HEK293 (cell line): Measurements from ENCODE around the gene SLC16A1.

ENCODE experiments used
- CTCF ChIA-PET: fragments of 350-600 bp; formaldehyde crosslinking; extraction: SDS; loops from one replicate; lab custom pipeline; 2021; ENCODE audit warnings: antibody characterized with exemption; lab: Yijun Ruan, JAX
- POLR2A ChIA-PET: fragments of 300-600 bp; formaldehyde crosslinking; extraction: SDS; loops from one replicate; lab custom pipeline; 2020; ENCODE audit warnings: antibody characterized with exemption, inconsistent platforms; lab: Yijun Ruan, JAX
- H3K27ac ChIP-seq: fragments of 200-500 bp; sonication (Bioruptor generic); 2 replicates; pipeline ENCODE4 v1.5.1; 2014; ENCODE audit warnings: low read depth, low read length, control low read depth, inconsistent platforms; ENCODE audit errors: extremely low read depth
- H3K36me3 ChIP-seq, 2 experiments: fragments of 200-500 bp in 1 of 2; sonication (Bioruptor generic) in 1 of 2; 1 replicate in 1 of 2; 2 replicates in 1 of 2; pipeline ENCODE4 v1.5.1; 2014 to 2017; ENCODE audit warnings: inconsistent platforms in 2 of 2, low read length in 2 of 2; ENCODE audit not compliant: control insufficient read depth in 2 of 2, insufficient read depth in 1 of 2
- H3K4me1 ChIP-seq: fragments of 200-500 bp; sonication (Bioruptor generic); 2 replicates; pipeline ENCODE4 v1.5.1; 2014; ENCODE audit warnings: mild to moderate bottlenecking, low read length, inconsistent platforms; ENCODE audit not compliant: control insufficient read depth, insufficient read depth
- H3K4me3 ChIP-seq: 2 replicates; pipeline ENCODE4 v1.5.1; 2011; ENCODE audit warnings: low read depth, mild to moderate bottlenecking, control low read depth, low read length, moderate library complexity
- H3K9me3 ChIP-seq: fragments of 200-500 bp; sonication (Bioruptor generic); 2 replicates; pipeline ENCODE4 v1.5.1; 2014; ENCODE audit warnings: low read depth, low read length, inconsistent platforms; ENCODE audit not compliant: control insufficient read depth, insufficient read depth
- HOXC10 ChIP-seq: sonication (generic); formaldehyde crosslinking; IDR thresholded peaks from 2 replicates; pipeline ENCODE4 v1.8.1; 2023; ENCODE audit warnings: mild to moderate bottlenecking, missing genetic modification reagents
- KLF10 ChIP-seq: fragments of 450-650 bp; IDR thresholded peaks from 2 replicates; pipeline ENCODE4 v1.5.1; 2018; ENCODE audit warnings: missing biosample characterization, mild to moderate bottlenecking, missing genetic modification characterization
- MYNN ChIP-seq: fragments of 450-650 bp; formaldehyde crosslinking; IDR thresholded peaks from 2 replicates; pipeline ENCODE4 v1.5.1; 2016; ENCODE audit warnings: missing biosample characterization, missing genetic modification characterization, borderline replicate concordance
- REPIN1 ChIP-seq: fragments of 450-650 bp; formaldehyde crosslinking; IDR thresholded peaks from 2 replicates; pipeline ENCODE4 v1.5.1; 2017; ENCODE audit warnings: missing biosample characterization, missing genetic modification characterization, low read depth
- WT1 ChIP-seq: fragments of 450-650 bp; formaldehyde crosslinking; IDR thresholded peaks from 2 replicates; pipeline ENCODE4 v1.5.1; 2016; ENCODE audit warnings: missing biosample characterization, missing genetic modification characterization
- ZNF184 ChIP-seq: fragments of 450-650 bp; IDR thresholded peaks from 2 replicates; pipeline ENCODE4 v1.5.1; 2018; ENCODE audit warnings: missing biosample characterization, mild to moderate bottlenecking, missing genetic modification characterization
- ZNF350 ChIP-seq: fragments of 450-650 bp; formaldehyde crosslinking; IDR thresholded peaks from 2 replicates; pipeline ENCODE4 v1.5.0; 2017; ENCODE audit warnings: missing biosample characterization, mild to moderate bottlenecking, missing genetic modification characterization
- ZNF394 ChIP-seq: fragments of 450-650 bp; formaldehyde crosslinking; IDR thresholded peaks from 2 replicates; pipeline ENCODE4 v1.5.1; 2016; ENCODE audit warnings: missing biosample characterization, missing genetic modification characterization, mild to moderate bottlenecking, moderate library complexity, borderline replicate concordance
- ZNF404 ChIP-seq: fragments of 450-650 bp; formaldehyde crosslinking; IDR thresholded peaks from 2 replicates; pipeline ENCODE4 v1.5.1; 2017; ENCODE audit warnings: missing biosample characterization, missing genetic modification characterization
- ZNF501 ChIP-seq: fragments of 450-650 bp; formaldehyde crosslinking; IDR thresholded peaks from 2 replicates; pipeline ENCODE4 v1.5.1; 2016; ENCODE audit warnings: missing biosample characterization, missing genetic modification characterization
- ZNF600 ChIP-seq: fragments of 450-650 bp; formaldehyde crosslinking; IDR thresholded peaks from 2 replicates; pipeline ENCODE4 v1.5.1; 2016; ENCODE audit warnings: missing biosample characterization, missing genetic modification characterization
- ZNF629 ChIP-seq: fragments of 450-650 bp; formaldehyde crosslinking; IDR thresholded peaks from 2 replicates; pipeline ENCODE4 v1.5.1; 2017; ENCODE audit warnings: missing biosample characterization, missing genetic modification characterization
- ZNF664 ChIP-seq: fragments of 450-650 bp; formaldehyde crosslinking; IDR thresholded peaks from 2 replicates; pipeline ENCODE4 v1.5.1; 2016; ENCODE audit warnings: missing biosample characterization, missing genetic modification characterization
- TF ChIP-seq, protein P1 (sequence below): fragments of 450-650 bp; formaldehyde crosslinking; IDR thresholded peaks from 2 replicates; pipeline ENCODE4 v1.5.1; 2016; ENCODE audit warnings: missing biosample characterization, missing genetic modification characterization
- TF ChIP-seq, protein P2 (sequence below): fragments of 450-650 bp; formaldehyde crosslinking; IDR thresholded peaks from 2 replicates; pipeline ENCODE4 v1.5.1; 2017; ENCODE audit warnings: missing biosample characterization, missing genetic modification characterization
- TF ChIP-seq, protein P3 (sequence below): fragments of 450-650 bp; formaldehyde crosslinking; IDR thresholded peaks from 2 replicates; pipeline ENCODE4 v1.5.1; 2016; ENCODE audit warnings: missing biosample characterization, missing genetic modification characterization

SLC16A1 gene

DNA sequence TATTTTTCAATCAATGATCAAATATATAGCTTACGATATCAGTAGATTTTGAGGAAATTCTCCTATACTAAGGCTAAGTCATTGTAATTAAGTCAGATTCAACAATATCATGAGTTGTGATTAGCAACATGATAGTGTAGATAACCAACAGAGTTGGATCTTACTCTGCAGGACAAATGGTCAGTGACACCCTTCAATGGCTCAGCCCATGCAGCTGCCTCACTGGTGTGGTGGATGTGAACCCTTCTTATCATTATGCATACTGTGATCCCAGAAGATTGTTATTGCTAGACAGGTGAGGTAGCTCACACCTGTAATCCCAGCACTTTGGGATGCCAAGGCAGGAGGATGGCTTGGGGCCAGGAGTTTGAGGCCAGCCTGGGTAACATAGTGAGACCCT, 5.6 kb downstream of the SLC16A1 start:
- H3K4me1 ChIP-seq, result no peaks in the 10 kb centered on the region
- no peak overlapping the region for H3K4me3 ChIP-seq
- no peak for TF ChIP-seq ZNF629 (tag by site-specific recombination)
- no peak for TF ChIP-seq ZNF350 (tag by site-specific recombination)
- no peak for TF ChIP-seq HOXC10 (CRISPR knock-in tag)
- no peak for TF ChIP-seq ZNF394 (tag by site-specific recombination)
- no peak for TF ChIP-seq REPIN1 (tag by site-specific recombination)
- TF ChIP-seq ZNF184 (tag by site-specific recombination), result no peak
- no peak for TF ChIP-seq ZNF501 (tag by site-specific recombination)
- TF ChIP-seq ZNF600, result no peak
- TF ChIP-seq, protein P1, sequence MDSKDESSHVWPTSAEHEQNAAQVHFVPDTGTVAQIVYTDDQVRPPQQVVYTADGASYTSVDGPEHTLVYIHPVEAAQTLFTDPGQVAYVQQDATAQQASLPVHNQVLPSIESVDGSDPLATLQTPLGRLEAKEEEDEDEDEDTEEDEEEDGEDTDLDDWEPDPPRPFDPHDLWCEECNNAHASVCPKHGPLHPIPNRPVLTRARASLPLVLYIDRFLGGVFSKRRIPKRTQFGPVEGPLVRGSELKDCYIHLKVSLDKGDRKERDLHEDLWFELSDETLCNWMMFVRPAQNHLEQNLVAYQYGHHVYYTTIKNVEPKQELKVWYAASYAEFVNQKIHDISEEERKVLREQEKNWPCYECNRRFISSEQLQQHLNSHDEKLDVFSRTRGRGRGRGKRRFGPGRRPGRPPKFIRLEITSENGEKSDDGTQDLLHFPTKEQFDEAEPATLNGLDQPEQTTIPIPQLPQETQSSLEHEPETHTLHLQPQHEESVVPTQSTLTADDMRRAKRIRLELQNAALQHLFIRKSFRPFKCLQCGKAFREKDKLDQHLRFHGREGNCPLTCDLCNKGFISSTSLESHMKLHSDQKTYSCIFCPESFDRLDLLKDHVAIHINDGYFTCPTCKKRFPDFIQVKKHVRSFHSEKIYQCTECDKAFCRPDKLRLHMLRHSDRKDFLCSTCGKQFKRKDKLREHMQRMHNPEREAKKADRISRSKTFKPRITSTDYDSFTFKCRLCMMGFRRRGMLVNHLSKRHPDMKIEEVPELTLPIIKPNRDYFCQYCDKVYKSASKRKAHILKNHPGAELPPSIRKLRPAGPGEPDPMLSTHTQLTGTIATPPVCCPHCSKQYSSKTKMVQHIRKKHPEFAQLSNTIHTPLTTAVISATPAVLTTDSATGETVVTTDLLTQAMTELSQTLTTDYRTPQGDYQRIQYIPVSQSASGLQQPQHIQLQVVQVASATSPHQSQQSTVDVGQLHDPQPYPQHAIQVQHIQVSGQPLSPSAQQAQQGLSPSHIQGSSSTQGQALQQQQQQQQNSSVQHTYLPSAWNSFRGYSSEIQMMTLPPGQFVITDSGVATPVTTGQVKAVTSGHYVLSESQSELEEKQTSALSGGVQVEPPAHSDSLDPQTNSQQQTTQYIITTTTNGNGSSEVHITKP (tag by site-specific recombination), result no peak
- TF ChIP-seq, protein P2, sequence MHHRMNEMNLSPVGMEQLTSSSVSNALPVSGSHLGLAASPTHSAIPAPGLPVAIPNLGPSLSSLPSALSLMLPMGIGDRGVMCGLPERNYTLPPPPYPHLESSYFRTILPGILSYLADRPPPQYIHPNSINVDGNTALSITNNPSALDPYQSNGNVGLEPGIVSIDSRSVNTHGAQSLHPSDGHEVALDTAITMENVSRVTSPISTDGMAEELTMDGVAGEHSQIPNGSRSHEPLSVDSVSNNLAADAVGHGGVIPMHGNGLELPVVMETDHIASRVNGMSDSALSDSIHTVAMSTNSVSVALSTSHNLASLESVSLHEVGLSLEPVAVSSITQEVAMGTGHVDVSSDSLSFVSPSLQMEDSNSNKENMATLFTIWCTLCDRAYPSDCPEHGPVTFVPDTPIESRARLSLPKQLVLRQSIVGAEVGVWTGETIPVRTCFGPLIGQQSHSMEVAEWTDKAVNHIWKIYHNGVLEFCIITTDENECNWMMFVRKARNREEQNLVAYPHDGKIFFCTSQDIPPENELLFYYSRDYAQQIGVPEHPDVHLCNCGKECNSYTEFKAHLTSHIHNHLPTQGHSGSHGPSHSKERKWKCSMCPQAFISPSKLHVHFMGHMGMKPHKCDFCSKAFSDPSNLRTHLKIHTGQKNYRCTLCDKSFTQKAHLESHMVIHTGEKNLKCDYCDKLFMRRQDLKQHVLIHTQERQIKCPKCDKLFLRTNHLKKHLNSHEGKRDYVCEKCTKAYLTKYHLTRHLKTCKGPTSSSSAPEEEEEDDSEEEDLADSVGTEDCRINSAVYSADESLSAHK (tag by site-specific recombination), result no peak
- TF ChIP-seq ZNF404 (tag by site-specific recombination), result no peak
- no peaks in the 10 kb centered on the region for H3K9me3 ChIP-seq
- ChIA-PET CTCF (interaction anchor here (0.7 kb wide), 1 partner anchor 54 kb away, joined by 3 read pairs; no protein-coding TSS in a partner anchor), POLR2A (interaction anchor here (0.6 kb wide), 1 partner anchor 20 kb away, joined by 3 read pairs; no protein-coding TSS in a partner anchor)
- no peak overlapping the region for H3K27ac ChIP-seq
- H3K36me3 ChIP-seq, result peaks cover 0 to 7% of the 10 kb centered on the region in 2 experiments; a peak in 2 of 3 replicates

DNA sequence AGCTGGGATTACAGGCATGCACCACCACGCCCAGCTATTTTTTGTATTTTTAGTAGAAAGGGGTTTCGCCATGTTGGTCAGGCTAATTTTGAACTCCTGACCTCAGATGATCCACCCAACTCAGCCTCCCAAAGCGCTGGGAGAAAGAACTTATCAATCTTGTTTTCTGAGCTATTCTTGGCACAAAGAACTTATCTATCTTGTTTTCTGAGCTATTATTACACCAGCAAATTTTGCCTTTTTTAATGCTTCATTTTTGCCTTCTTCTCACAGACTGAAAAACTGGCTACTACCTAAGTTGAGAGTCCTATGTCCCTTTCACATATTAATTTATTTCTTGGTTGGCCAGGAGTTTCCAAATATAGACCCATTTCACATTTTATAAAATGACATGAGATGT, 9.3 kb downstream of the SLC16A1 start:
- TF ChIP-seq ZNF664 (tag by site-specific recombination), result peak; percentile 92
- no peak for TF ChIP-seq KLF10 (tag by site-specific recombination)
- POLR2A ChIA-PET, result interaction anchor here (1.1 kb wide), 1 partner anchor 9 kb away, joined by 5 read pairs; the partner anchor contains the start of gene SLC16A1
- H3K9me3 ChIP-seq, result no peaks in the 10 kb centered on the region
- no peaks in the 10 kb centered on the region for H3K4me1 ChIP-seq
- CTCF ChIA-PET, result no interaction called here
- H3K4me3 ChIP-seq, result no peak overlapping the region
- H3K27ac ChIP-seq, result no peak overlapping the region
- H3K36me3 ChIP-seq, result peaks cover 4 to 7% of the 10 kb centered on the region in 2 experiments; a peak in 2 of 3 replicates

DNA sequence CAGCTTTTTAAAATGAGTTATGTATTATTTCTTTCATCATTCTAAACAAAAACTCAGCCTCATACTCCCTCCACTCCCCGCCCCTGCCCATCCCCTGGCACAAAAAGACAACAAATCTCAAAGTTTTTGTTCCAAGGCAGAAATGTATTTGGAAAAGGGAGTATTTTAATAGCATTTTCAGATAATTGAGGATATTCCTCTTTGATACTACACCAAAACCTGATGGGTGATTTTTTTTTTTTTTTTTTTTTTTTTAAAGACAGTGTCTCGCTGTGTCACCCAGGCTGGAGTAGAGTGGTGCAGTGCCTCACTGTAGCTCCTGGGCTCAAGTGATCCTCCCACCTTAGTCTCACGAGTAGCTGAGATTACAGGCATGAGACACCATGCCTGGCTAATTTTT, 16.2 kb downstream of the SLC16A1 start:
- TF ChIP-seq, protein P3, sequence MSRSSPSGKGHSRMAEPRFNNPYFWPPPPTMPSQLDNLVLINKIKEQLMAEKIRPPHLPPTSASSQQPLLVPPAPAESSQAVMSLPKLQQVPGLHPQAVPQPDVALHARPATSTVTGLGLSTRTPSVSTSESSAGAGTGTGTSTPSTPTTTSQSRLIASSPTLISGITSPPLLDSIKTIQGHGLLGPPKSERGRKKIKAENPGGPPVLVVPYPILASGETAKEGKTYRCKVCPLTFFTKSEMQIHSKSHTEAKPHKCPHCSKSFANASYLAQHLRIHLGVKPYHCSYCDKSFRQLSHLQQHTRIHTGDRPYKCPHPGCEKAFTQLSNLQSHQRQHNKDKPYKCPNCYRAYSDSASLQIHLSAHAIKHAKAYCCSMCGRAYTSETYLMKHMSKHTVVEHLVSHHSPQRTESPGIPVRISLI (tag by site-specific recombination), result peak; percentile 94
- TF ChIP-seq WT1 (tag by site-specific recombination) (0 out of 2 replicates have a peak, but pooled peaks have one; percentile 15), MYNN (tag by site-specific recombination) (no peak)
- H3K4me3 ChIP-seq, result no peak overlapping the region
- POLR2A ChIA-PET, result no interaction called here
- peaks cover 5 to 9% of the 10 kb centered on the region in 2 experiments; a peak in 2 of 3 replicates for H3K36me3 ChIP-seq
- no peak overlapping the region for H3K27ac ChIP-seq
- peaks cover 16% of the 10 kb centered on the region for H3K4me1 ChIP-seq
- H3K9me3 ChIP-seq, result no peaks in the 10 kb centered on the region
- CTCF ChIA-PET, result interaction anchor here (1.1 to 1.6 kb wide), 2 partner anchors 133 to 223 kb away, joined by 3 to 5 read pairs; partner anchors contain the start of gene LRIG2
